Naive B cell (primary cell): ENCODE data around the gene NSG1. TPM values are rescaled to one million over a fixed set of nuclear protein-coding genes. Genes with fewer than 3 reads are reported as not detected.
"Not testable (repeated sequence)": the region's sequence is repeated elsewhere in the genome, so short reads cannot be mapped to it uniquely, and the experiment has no call there.

Experiments used
- ATAC-seq, 2 donors: fragments of 150-1000 bp; cut with Tn5 transposase; 2 replicates each; pipeline ENCODE4 v1.10.0; 2021; ENCODE audit warnings: low read depth in 2 of 2, mild to moderate bottlenecking in 2 of 2, moderate library complexity in 2 of 2
- DNase-seq: peaks from one replicate; pipeline ENCODE4 v3.0.0; 2022
- H3K27ac Mint-ChIP-seq, 6 donors: one replicate each; pipeline ENCODE4 v1.8.0; 2020 to 2022; ENCODE audit warnings: mild to moderate bottlenecking in 6 of 6, mixed read lengths in 6 of 6, moderate library complexity in 5 of 6, inconsistent platforms in 2 of 6
- H3K27me3 Mint-ChIP-seq, 3 donors: one replicate each; pipeline ENCODE4 v1.8.0; 2021 to 2022; ENCODE audit warnings: mixed read lengths in 3 of 3, mild to moderate bottlenecking in 1 of 3
- H3K36me3 Mint-ChIP-seq, 2 donors: one replicate each; pipeline ENCODE4 v1.8.0; 2020 to 2022; ENCODE audit warnings: mixed read lengths in 2 of 2, inconsistent platforms in 1 of 2, mild to moderate bottlenecking in 1 of 2
- H3K4me1 Mint-ChIP-seq, 3 donors: one replicate each; pipeline ENCODE4 v1.8.0; 2020 to 2022; ENCODE audit warnings: mixed read lengths in 3 of 3, inconsistent platforms in 1 of 3, mild to moderate bottlenecking in 1 of 3, moderate library complexity in 1 of 3
- H3K4me3 Mint-ChIP-seq, 8 donors: one replicate each; pipeline ENCODE4 v1.8.0; 2020 to 2022; ENCODE audit warnings: mild to moderate bottlenecking in 8 of 8, mixed read lengths in 8 of 8, moderate library complexity in 8 of 8, inconsistent platforms in 2 of 8
- H3K9me3 Mint-ChIP-seq, 7 donors: one replicate each; pipeline ENCODE4 v1.8.0; 2020 to 2022; ENCODE audit warnings: mixed read lengths in 7 of 7, mild to moderate bottlenecking in 5 of 7, inconsistent platforms in 2 of 7, moderate library complexity in 1 of 7
- polyA plus RNA-seq, 6 donors: library from polyadenylated mRNA; unstranded; fragments of 300-500 nt; fragmentation: Illumina TruSeq; gene quantifications; one replicate each; pipeline ENCODE4 v1.2.3, GENCODE V29; 2021; ENCODE audit warnings: low read depth in 6 of 6

NSG1 gene
- polyA plus RNA-seq, 6 donors from 2014 or later: 0.10 to 0.14 TPM; not detected in 4

DNA sequence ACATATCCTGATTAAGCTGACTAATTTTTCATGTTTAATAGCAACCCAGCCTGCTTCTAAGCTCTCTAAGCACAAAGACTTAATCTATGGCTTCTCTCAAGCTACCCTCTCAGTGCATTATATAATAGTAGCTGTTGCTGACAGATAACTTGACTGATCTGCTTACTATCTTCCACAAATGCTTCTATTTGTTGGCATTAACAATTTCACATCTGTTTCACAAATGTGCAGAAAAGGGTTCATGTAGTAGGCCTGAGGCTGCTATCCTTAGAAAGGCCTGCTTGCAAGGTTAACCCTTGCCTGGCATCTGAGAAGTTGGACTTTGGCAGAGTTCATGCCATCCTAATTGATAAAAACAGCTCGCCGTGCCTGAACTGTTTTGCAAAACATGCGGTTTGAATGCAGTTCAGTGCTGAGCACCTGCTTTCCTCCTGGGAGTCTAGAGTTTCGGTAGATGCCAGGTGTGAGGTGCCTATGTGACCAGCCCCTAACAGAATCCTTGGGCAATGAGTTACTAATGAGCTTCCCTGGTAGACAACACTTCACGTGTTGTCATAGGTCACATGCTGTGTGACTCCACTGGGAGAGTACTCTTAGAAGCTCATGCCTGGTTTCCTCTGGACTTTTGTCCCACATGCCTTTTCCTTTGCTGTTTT lies 68.4 kb downstream of the NSG1 start:
- H3K4me1 Mint-ChIP-seq: peaks cover 0 to 11% (median 4%) of the 10 kb centered on the region in 3 donors
- no peak for DNase-seq
- no peak for ATAC-seq
- no peaks in the 10 kb centered on the region for H3K9me3 Mint-ChIP-seq
- H3K27me3 Mint-ChIP-seq: no peaks in the 10 kb centered on the region
- no peak overlapping the region for H3K4me3 Mint-ChIP-seq
- H3K27ac Mint-ChIP-seq: no peak overlapping the region
- peaks cover 43 to 50% of the 10 kb centered on the region in 2 donors for H3K36me3 Mint-ChIP-seq

- Mint-ChIP-seq H3K4me1 (peaks cover 0 to 8% (median 4%) of the 10 kb centered on the region in 3 donors), H3K9me3 (no peaks in the 10 kb centered on the region), H3K4me3 (no peak overlapping the region), H3K36me3 (peaks cover 43 to 50% of the 10 kb centered on the region in 2 donors), H3K27me3 (no peaks in the 10 kb centered on the region), H3K27ac (peak overlapping the region in 1 of 6 donors; percentile 7)
- ATAC-seq: no peak
- no peak for DNase-seq
Measured at GRCh38 chr4:4456351-4456750, 69.4 kb downstream of the NSG1 start.

DNA sequence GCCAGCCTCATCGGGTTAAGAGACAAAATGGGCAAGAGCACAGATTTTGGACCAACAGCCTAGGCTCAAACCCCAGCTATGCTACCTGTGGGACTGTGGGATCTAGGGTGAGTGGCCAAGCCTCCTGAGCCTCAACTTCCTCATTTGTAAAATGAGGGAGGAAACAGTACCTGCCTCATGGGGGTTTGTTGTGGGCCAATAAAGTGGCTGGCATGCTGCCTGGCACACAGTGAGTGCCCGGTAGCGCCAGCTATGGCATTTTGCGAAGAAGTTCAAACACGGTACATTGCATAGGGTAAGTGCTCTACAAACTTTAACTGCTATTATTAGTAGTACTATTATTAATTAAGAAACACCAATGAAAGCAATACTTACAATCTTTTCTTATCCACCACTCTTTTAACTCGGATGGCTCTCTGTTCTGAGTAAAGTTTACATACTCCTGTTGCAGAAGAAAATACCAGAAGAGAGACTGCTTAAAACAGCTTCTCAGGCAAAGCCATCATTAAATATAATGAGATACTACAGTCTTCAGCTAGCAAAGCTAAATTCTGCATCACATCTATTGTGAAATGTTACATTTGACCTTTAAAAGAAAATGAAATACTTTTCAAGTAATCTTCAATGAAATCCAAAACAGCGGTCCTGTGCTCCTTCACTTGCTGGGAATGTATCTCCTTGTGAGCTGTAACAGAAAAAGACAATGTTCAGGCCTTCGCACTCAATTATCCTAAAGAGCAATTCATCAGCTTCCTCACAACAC lies 70.1 kb downstream of the NSG1 start:
- Mint-ChIP-seq H3K36me3 (peaks cover 47 to 55% of the 10 kb centered on the region in 2 donors), H3K27ac (peak overlapping the region in 1 of 6 donors; percentile 7), H3K4me3 (no peak overlapping the region), H3K9me3 (no peaks in the 10 kb centered on the region), H3K4me1 (peaks cover 0 to 8% (median 4%) of the 10 kb centered on the region in 3 donors), H3K27me3 (no peaks in the 10 kb centered on the region)
- DNase-seq (no peak), ATAC-seq (no peak)

- H3K27ac Mint-ChIP-seq: no peak overlapping the region
Measured at GRCh38 chr4:4457803-4458553, 71.1 kb downstream of the NSG1 start.

GRCh38 chr4:4459181-4459580 lies 72.3 kb downstream of the NSG1 start:
- DNase-seq (no peak), ATAC-seq (no peak)
- no peak overlapping the region for H3K4me3 Mint-ChIP-seq
- H3K9me3 Mint-ChIP-seq: no peaks in the 10 kb centered on the region
- H3K36me3 Mint-ChIP-seq: peaks cover 33 to 42% of the 10 kb centered on the region in 2 donors
- no peaks in the 10 kb centered on the region for H3K27me3 Mint-ChIP-seq
- peaks cover 0 to 8% (median 4%) of the 10 kb centered on the region in 3 donors for H3K4me1 Mint-ChIP-seq
- H3K27ac Mint-ChIP-seq: peak overlapping the region in 1 of 6 donors; percentile 93

More at GRCh38 chr4:4457803-4458553, 71.1 kb downstream of the NSG1 start:
- H3K36me3 Mint-ChIP-seq: peaks cover 43 to 51% of the 10 kb centered on the region in 2 donors
- H3K4me1 Mint-ChIP-seq: peaks cover 0 to 8% (median 4%) of the 10 kb centered on the region in 3 donors
- H3K4me3 Mint-ChIP-seq: no peak overlapping the region
- no peaks in the 10 kb centered on the region for H3K27me3 Mint-ChIP-seq
- DNase-seq (no peak), ATAC-seq (no peak)
- no peaks in the 10 kb centered on the region for H3K9me3 Mint-ChIP-seq

- Mint-ChIP-seq H3K27ac (no peak overlapping the region), H3K4me1 (peaks cover 0 to 8% (median 4%) of the 10 kb centered on the region in 3 donors), H3K27me3 (no peaks in the 10 kb centered on the region), H3K36me3 (peaks cover 38 to 46% of the 10 kb centered on the region in 2 donors), H3K4me3 (no peak overlapping the region), H3K9me3 (peaks cover 0 to 5% (median 0%) of the 10 kb centered on the region in 7 donors)
- no peak for DNase-seq
- ATAC-seq: no peak
Measured at GRCh38 chr4:4460759-4461158, 73.9 kb downstream of the NSG1 start.

- Mint-ChIP-seq H3K4me3 (no peak overlapping the region), H3K9me3 (peaks cover 0 to 5% (median 0%) of the 10 kb centered on the region in 7 donors), H3K4me1 (peaks cover 0 to 8% (median 7%) of the 10 kb centered on the region in 3 donors), H3K36me3 (peaks cover 43 to 50% of the 10 kb centered on the region in 2 donors), H3K27ac (no peak overlapping the region), H3K27me3 (no peaks in the 10 kb centered on the region)
- ATAC-seq (no peak), DNase-seq (no peak)
Measured at GRCh38 chr4:4461178-4461577, 74.3 kb downstream of the NSG1 start.

DNA sequence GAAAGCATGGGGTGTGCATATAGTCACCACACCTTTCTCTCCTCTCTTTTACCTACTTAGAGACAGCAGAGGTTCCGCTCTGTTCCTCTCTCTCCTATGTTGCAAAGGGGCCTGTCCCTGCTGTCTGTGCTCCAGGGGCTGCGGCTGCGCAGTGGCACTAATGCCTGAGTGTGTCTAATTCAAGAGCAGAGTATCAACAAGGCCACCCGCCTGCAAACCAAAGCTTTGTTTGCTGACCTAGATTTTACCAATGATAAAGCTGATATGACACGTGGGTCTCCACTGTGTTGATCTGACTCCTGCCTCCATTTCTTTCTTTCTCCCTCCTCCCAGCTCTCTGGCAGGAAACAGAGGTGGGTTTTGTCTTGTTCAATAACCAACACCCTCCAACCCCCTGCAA lies 74.9 kb downstream of the NSG1 start:
- Mint-ChIP-seq H3K27me3 (no peaks in the 10 kb centered on the region), H3K4me3 (peak overlapping the region in 1 of 8 donors; percentile 9), H3K9me3 (peaks cover 0 to 8% (median 0%) of the 10 kb centered on the region in 7 donors), H3K27ac (no peak overlapping the region), H3K36me3 (peaks cover 46 to 57% of the 10 kb centered on the region in 2 donors), H3K4me1 (peaks cover 0 to 11% (median 8%) of the 10 kb centered on the region in 3 donors)
- DNase-seq: no peak
- ATAC-seq: no peak

DNA sequence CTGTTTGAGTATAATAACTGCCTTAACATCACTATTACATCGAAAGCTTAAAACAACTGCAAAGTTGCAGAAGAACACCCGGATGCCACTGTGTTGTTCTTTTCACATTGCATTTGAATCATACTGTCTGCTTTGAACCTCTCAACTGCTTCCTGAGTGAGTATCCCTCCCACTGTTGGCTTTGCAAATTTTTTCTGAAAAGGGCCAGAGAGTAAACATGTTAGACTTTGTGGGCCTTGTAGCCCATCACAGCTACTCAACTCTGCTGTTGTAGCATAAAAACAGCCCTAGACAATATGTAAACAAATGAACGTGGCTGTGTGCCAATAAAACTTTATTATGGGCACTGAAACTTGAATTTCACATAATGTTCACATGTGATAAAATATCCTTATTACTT lies 76.1 kb downstream of the NSG1 start:
- Mint-ChIP-seq H3K27ac (no peak overlapping the region), H3K36me3 (peaks cover 49 to 61% of the 10 kb centered on the region in 2 donors), H3K9me3 (peaks cover 0 to 8% (median 0%) of the 10 kb centered on the region in 7 donors), H3K27me3 (no peaks in the 10 kb centered on the region), H3K4me1 (peaks cover 0 to 8% (median 7%) of the 10 kb centered on the region in 3 donors), H3K4me3 (no peak overlapping the region)
- ATAC-seq (no peak), DNase-seq (no peak)

- H3K27ac Mint-ChIP-seq, H3K4me1 Mint-ChIP-seq, H3K27me3 Mint-ChIP-seq, H3K4me3 Mint-ChIP-seq, H3K9me3 Mint-ChIP-seq, DNase-seq, ATAC-seq: not testable (repeated sequence)
- H3K36me3 Mint-ChIP-seq: peaks cover 56 to 67% of the 10 kb centered on the region in 2 donors
Measured at GRCh38 chr4:4465238-4465637, 78.3 kb downstream of the NSG1 start.

Other genes starting within 250 kb of the NSG1 start
- gene OTOP1, start 160.2 kb upstream of the NSG1 start, polyA plus RNA-seq: not detected
- 10 to 100 TPM; 23.2 to 44.8 (median 36.6) TPM for gene TMEM128, start 138.9 kb upstream of the NSG1 start, polyA plus RNA-seq
- 10 to 100 TPM; 12.5 to 18.3 (median 14.6) TPM for gene LYAR, start 96.9 kb upstream of the NSG1 start, polyA plus RNA-seq
- 10 to 100 TPM in 1 of 6 donors, 1 to 10 TPM in 5; 3.3 to 10.6 (median 4.8) TPM for gene ZBTB49, start 96.9 kb upstream of the NSG1 start, polyA plus RNA-seq
- gene STX18, start 154.9 kb downstream of the NSG1 start, polyA plus RNA-seq: 10 to 100 TPM in 5 of 6 donors, 1 to 10 TPM in 1; 7.8 to 27.5 (median 22.9) TPM